HFFc6 (cell line): ENCODE results near the gene NAPA. TPM values are rescaled to one million over a fixed set of nuclear protein-coding genes. Genes with fewer than 3 reads are reported as not detected.

Experiments
- DNase-seq: peaks from one replicate; pipeline ENCODE4 v3.0.0-alpha.2; 2018
- H3K27ac Mint-ChIP-seq: 2 replicates; pipeline ENCODE4 v1.8.0; 2020; ENCODE audit warnings: mild to moderate bottlenecking, mixed read lengths
- H3K27me3 Mint-ChIP-seq: 2 replicates; pipeline ENCODE4 v1.8.0; 2021; ENCODE audit warnings: mild to moderate bottlenecking, moderate library complexity, mixed read lengths; ENCODE audit not compliant: insufficient read depth
- H3K36me3 Mint-ChIP-seq: 2 replicates; pipeline ENCODE4 v1.8.0; 2021; ENCODE audit warnings: low read depth, mixed read lengths
- H3K4me1 Mint-ChIP-seq: 2 replicates; pipeline ENCODE4 v1.8.0; 2020; ENCODE audit warnings: low read depth, mixed read lengths
- H3K4me3 Mint-ChIP-seq: 2 replicates; pipeline ENCODE4 v1.8.0; 2020; ENCODE audit warnings: mild to moderate bottlenecking, moderate library complexity, mixed read lengths
- H3K9me3 Mint-ChIP-seq: 2 replicates; pipeline ENCODE4 v1.8.0; 2020; ENCODE audit warnings: mild to moderate bottlenecking, mixed read lengths
- total RNA-seq, 6 experiments: library from RNA; stranded (reverse); fragmentation: NEBNext Ultra II Directional; extraction: Animal tissue kit (Norgen Biotek cat#: 25700); gene quantifications; 2 replicates in 1 of 6; 3 replicates in 5 of 6; pipeline ENCODE4 v1.2.3, GENCODE V29; 2021
- TF ChIP-seq, protein P1 (sequence below): fragments of 200-600 bp; sonication (generic); IDR thresholded peaks from 2 replicates; pipeline ENCODE4 v1.5.0; 2021; ENCODE audit warnings: antibody characterized with exemption, mild to moderate bottlenecking

The NAPA gene
- total RNA-seq, 6 experiments from 2014 or later, result 94.4 to 119 (median 109) TPM

GRCh38 chr19:47483800-47484690 is 30.8 kb downstream of the NAPA start, which contains the start of gene KPTN:
KPTN (minus strand) TSS chr19:47484219; CDS start chr19:47484160, 59 bp downstream.
- peaks cover 21% of the 10 kb centered on the region for H3K4me1 Mint-ChIP-seq
- H3K4me3 Mint-ChIP-seq, result peak within 1 kb of the TSS; percentile 94
- H3K27ac Mint-ChIP-seq, result peak within 1 kb of the TSS; percentile 98
- peak; percentile 83 for DNase-seq
- TF ChIP-seq, protein P1, sequence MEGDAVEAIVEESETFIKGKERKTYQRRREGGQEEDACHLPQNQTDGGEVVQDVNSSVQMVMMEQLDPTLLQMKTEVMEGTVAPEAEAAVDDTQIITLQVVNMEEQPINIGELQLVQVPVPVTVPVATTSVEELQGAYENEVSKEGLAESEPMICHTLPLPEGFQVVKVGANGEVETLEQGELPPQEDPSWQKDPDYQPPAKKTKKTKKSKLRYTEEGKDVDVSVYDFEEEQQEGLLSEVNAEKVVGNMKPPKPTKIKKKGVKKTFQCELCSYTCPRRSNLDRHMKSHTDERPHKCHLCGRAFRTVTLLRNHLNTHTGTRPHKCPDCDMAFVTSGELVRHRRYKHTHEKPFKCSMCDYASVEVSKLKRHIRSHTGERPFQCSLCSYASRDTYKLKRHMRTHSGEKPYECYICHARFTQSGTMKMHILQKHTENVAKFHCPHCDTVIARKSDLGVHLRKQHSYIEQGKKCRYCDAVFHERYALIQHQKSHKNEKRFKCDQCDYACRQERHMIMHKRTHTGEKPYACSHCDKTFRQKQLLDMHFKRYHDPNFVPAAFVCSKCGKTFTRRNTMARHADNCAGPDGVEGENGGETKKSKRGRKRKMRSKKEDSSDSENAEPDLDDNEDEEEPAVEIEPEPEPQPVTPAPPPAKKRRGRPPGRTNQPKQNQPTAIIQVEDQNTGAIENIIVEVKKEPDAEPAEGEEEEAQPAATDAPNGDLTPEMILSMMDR, result peak; percentile 98
- H3K27me3 Mint-ChIP-seq, result peaks cover 2% of the 10 kb centered on the region; the same call in 1 of the 2 replicates
- H3K36me3 Mint-ChIP-seq, result peaks cover 7% of the 10 kb centered on the region
- no peaks in the 10 kb centered on the region for H3K9me3 Mint-ChIP-seq

DNA sequence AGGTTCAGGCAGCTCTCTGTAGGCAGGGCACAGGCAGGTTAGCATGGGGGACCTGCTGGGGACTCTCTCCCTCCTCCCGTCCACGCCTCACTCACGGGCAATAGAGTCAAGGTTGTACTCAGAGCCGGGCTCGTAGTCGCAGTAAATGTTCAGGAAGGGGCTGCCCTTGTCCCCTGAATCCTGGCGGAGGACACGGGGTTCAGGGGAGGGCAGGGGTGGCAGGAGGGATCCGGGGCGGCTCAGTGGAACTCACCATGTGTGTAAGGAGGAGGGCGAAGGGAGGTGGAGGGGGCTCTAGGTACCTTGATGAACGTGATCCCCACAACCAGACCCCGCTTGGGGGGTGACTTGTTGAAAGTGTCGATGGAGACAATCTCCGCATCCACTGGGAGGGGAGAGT is 31.7 kb downstream of the NAPA start:
- no peak overlapping the region; the same call in 1 of the 2 replicates for H3K27ac Mint-ChIP-seq
- no peaks in the 10 kb centered on the region for H3K9me3 Mint-ChIP-seq

GRCh38 chr19:47481460-47482052 is 33.3 kb downstream of the NAPA start:
- Mint-ChIP-seq H3K4me1 (peaks cover 21% of the 10 kb centered on the region), H3K27ac (no peak overlapping the region), H3K4me3 (no peak overlapping the region), H3K36me3 (peaks cover 12% of the 10 kb centered on the region), H3K9me3 (no peaks in the 10 kb centered on the region), H3K27me3 (peaks cover 2% of the 10 kb centered on the region; the same call in 1 of the 2 replicates)
- TF ChIP-seq, protein P1, result no peak
- no peak for DNase-seq

More for the DNA sequence above, 31.7 kb downstream of the NAPA start:
- Mint-ChIP-seq H3K27me3 (peaks cover 2% of the 10 kb centered on the region; the same call in 1 of the 2 replicates), H3K4me3 (peak overlapping the region; percentile 94), H3K36me3 (peaks cover 12% of the 10 kb centered on the region), H3K4me1 (peaks cover 21% of the 10 kb centered on the region)
- TF ChIP-seq, protein P1, result no peak
- DNase-seq, result no peak

DNA sequence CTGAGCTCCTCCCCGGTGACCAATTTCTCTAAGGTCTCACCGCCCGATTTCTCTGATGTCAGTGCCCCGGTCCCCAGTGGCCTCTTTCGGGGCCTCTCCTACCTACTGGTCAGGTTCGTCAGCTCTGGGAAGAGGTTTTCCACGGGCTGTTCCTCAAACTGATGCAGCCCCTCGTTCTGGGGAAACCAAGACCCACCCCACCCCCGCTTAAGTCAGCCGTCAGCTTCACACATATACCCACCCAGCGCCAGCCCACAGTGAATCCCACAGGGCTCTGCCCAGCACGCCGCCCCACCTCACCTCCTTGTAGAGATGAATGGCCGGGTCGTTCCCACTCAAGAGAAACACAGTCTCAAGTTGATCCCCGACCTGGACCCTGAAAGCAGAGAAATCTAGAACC is 34.2 kb downstream of the NAPA start:
- TF ChIP-seq, protein P1, result no peak
- H3K36me3 Mint-ChIP-seq, result peaks cover 11% of the 10 kb centered on the region
- no peak for DNase-seq
- no peak overlapping the region for H3K27ac Mint-ChIP-seq
- no peak overlapping the region for H3K4me3 Mint-ChIP-seq
- H3K4me1 Mint-ChIP-seq, result peaks cover 21% of the 10 kb centered on the region
- no peaks in the 10 kb centered on the region for H3K9me3 Mint-ChIP-seq
- peaks cover 2% of the 10 kb centered on the region; the same call in 1 of the 2 replicates for H3K27me3 Mint-ChIP-seq

DNA sequence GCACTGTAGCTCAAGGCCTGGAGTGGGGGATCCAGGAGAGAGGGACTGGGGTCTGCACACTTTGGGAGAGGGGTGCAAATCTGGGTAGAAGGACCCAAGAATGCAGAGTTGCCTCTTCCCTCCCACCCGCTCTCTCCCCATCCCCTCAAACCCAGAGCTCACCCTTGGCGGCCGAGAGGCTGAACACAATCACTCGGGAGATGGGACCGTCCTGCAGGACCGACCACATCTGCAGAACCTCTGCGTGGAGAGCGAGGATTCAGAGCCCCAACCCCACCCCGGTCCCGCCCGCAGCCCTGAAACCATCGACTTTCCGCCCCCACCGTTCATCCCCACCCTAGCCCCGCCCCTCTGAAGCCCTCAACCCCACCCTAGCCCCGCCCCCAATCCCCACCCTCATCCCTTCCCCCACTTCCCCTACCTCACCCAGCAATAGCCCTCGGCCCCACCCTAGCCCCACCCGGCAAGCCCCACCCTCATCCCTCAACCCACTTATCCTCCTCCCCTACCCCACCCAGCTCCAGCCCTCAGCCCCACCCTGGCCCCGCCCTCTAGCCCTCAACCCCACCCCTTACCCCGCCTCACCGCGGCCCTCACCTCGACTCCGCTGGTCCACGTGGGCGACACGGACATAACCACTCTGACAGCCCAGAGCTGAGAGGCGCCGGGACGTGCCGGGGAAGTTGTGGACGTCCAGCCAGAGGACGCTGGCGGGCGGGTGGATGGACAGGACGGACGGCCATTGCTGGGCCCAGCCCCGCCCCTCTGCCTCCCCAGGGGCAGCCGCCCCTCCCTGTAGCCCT is 35.0 kb downstream of the NAPA start:
- Mint-ChIP-seq H3K27ac (no peak overlapping the region), H3K4me1 (peaks cover 14% of the 10 kb centered on the region), H3K27me3 (peaks cover 2% of the 10 kb centered on the region; the same call in 1 of the 2 replicates), H3K4me3 (no peak overlapping the region), H3K9me3 (no peaks in the 10 kb centered on the region), H3K36me3 (0 out of 2 replicates have a peak, but pooled peaks cover 4% of the 10 kb centered on the region)
- no peak for DNase-seq
- TF ChIP-seq, protein P1, result no peak
